ENCODE measurements around the gene EDARADD.
A peak's percentile ranks its signal among the peaks of the same experiment; 100 is the strongest.
"Not testable (repeated sequence)": the region's sequence is repeated elsewhere in the genome, so short reads cannot be mapped to it uniquely, and the experiment has no call there.

The EDARADD gene

DNA sequence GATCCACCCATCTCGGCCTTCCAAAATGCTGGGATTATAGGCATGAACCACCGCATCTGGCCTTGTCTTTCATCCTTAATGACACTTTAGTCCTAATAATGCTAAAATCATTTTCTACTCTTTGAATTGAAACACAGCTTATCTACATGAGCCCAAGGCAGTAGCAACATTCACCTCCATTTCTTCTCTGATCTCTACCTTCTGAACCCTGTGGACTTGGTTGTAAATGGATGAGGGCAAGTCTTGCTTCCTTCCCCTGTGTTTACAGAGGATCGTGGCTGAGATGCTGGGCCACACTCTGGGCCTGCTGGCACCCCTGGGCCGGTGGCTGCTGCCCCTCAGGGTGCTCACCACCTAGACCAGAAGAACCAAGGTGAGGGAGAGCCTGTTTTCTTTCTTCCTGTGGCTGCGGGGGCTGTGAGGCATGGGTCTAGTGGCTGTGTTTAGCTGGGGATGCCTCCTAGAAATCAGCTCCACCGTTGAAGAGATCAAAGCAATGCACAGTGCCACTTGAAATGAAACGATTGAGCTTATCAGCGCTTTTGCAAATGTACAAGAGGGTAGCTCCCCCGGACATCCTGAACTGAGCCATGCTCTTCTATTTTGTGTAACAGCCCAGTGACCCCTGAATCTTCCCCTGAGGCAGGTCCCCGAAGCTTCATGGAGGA, 97.5 kb downstream of the EDARADD start:
- no peak for DNase-seq

DNA sequence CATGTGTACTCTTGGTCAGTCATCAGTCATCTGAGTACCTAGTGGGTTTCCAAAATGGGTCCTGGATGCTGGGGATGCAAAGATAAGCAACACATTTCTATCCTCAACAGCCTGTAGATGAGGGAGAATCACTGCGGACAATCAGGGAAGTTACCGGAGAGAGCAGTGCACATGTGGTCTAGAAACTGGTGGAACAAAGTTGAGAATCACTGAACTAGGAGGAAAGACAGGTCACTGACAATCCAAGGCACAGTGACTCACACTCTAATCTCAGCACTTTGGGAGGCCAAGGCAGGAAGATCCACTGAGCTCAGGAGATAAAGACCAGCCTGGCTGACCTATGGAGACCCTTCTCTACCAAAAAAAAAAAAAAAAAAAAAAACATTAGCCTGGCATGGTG, 98.3 kb downstream of the EDARADD start:
- DNase-seq = no peak

DNA sequence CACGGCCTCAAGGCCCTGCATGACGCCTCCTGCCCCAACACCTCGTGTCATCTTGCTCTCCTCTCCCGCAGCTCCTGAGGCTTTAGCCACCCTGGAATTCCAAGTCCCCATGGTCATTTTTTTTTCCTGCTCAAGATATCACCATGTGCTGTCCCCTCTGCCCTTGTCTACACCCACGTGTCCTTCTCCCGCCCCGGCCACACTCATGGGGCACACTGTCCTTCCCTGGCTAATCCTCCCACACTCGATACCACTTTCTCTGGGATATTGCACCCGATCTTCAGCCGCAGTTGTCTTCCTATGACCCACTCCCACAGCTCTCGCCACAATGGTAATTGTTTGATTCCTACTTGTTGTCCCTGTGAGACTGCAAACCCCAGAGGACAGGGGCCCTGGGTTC, 100.0 kb downstream of the EDARADD start:
- no peak for DNase-seq

DNA sequence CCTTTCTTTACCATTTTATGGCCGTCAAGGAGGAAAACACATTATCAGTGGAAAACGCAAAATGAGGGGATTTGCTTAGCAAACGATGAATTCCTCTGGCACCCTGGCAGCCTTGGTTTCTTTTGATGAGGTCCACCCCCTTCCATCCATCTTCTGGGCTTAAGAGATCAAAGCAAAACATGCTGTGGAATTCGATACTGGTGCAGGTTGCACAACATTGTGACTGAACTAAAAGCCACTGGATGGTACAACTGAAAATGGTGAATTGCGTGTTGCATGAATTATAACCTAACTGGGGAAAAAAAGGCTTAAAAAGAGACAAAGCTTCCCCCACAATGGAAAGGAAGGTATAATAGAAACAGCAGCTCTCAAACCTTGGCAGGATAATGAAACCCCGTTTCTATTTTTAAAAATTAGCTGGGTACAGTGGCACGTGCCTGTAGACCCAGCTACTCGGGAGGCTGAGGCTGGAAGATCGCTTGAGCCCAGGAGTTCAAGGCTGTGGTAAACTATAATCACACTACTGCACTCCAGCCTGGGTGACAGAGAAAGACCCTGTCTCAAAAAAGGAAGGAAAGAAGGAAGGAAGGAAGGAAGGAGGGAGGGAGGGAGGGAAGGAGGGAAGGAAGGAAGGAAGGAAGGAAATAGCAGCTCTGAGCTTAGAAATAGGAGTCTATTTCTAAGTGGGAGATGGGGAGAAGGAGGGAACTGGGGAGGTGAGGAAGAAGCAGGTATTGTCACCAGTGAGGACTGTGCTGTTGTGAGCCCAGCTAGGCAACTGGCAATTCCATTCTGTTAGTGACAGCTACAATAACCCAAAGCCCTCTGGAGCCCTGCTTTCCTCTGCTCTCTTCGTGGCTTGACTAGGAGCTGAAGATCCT, 100.7 kb downstream of the EDARADD start:
- DNase-seq = no peak

DNA sequence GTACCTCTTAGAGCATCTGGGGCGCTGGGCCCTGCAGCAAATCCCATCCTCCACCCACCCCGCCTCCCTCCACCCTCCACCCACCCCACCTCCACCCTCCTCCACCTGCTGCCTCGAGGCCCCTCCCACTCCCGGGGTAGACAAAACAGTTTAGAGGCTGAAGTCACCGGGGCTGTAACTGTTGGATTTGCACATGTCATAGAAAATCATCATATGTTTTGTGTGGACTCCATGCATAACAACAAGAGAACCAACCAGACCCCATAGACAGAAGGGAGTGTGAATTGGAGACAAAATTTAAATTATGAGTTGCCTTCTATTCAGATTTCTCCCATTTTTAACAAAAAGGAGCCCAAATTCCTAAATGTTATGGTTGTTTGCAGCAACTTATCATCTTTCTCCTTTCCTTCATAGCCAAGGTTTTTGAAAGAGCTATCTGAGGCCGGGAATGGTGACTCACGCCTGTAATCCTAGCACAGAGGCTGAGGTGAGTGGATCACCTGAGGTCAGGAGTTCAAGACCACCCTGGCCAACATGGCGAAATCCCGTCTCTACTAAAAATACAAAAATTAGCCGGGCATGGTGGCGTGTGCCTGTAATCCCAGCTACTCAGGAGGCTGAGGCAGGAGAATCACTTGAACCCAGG, 101.5 kb downstream of the EDARADD start:
- peak; percentile 36 for DNase-seq

DNA sequence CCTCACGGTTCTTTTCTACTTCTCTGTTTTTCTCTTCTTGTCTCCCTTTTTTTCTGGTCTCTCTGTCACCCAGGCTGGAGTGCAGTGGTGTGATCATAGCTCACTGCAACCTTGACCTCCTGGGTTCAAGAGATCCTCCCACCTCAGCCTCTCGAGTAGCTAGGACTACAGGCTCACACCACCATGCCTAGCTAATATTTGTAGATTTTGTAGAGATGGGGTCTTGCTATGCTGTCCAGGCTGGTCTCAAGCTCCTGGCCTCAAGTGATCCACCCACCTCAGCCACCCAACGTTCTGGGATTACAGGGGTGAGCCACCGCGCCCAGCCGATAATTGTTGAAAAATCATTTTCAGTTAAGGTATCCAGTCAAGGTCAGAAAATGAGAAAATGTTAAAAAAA, 103.8 kb downstream of the EDARADD start:
- DNase-seq = no peak

DNA sequence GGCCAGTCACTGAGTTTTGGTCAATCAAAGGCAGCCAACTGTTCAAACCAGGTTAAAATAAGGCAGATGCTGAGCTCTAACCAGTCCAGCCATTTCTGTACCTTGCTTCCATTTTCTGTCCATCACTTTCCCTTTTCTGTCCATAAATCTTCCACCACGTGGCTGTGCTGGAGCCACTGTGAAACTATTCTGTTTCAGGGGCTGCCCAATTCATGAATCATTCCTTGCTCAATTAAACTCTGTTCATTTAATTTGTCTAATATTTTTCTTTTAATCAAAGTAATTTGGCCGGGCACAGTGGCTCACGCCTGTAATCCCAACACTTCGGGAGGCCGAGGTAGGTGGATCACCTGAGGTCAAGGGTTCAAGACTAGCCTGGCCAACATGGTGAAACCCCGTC, 107.0 kb downstream of the EDARADD start:
- no peak for DNase-seq

DNA sequence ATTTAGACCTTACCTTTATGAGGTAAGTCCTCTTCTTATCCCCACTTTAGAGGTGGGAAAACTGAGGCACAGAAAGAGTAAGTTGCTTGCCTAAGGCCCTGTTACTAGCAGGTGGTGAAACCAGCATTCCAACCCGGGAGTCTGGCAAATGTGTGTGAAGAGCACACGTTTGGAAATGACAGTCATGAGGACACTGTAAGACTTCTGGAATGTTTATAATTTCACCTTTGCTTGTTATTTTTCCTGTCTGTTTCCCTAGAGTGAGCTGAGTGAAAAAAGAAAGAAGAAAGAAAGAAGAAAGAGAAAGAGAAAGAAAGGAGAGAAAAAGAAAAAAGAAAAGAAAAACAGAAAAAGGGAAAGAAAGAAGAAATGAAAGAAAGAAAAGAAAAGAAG, 108.5 kb downstream of the EDARADD start:
- DNase-seq = no peak

DNA sequence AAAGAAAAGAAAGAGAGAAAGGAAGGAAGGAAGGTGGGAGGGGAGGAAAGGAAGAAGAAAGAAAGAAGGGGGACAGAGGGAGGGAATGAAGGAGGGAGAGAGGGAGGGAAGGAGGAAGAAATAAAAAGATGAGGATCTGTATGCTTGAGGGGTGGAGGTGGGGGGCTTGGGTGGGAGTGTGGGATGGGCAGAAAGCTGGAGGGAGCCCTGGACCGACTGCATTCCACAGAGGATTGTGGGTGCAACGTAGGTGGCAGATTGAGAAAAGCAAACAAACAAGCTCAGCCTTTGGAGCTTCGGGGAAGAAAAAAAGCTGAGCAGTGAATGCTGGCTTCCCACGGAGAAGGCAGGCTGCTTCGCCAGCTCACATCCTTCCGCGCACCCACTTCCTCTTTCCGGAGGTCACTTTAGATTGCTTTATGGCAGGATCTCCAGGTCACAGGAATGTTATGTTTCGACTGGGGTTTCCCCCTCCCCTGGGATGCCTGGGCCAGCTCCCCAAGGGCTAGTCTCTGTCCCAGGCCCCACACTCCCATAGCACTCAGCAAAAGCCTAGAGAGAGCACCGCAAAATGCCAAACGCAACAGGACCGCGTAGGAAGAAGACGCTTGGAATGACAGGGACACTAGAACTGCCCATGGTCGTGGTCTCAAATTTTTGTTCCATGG, 109.0 kb downstream of the EDARADD start:
- peak; percentile 33 for DNase-seq

DNA sequence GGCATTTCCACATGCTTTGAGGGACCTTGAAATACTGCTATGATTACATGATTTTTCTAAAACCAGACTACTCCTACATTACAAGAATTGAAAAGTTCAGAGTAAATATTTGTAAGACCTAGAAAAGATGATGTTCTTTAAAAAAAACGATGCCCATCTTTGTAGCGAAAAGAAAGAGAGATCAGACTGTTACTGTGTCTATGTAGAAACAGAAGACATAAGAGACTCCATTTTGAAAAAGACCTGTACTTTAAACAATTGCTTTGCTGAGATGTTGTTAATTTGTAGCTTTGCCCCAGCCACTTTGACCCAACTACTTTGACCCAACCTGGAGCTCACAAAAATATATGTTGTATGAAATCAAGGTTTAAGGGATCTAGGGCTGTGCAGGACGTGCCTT, 110.3 kb downstream of the EDARADD start:
- not testable (repeated sequence) for DNase-seq

DNA sequence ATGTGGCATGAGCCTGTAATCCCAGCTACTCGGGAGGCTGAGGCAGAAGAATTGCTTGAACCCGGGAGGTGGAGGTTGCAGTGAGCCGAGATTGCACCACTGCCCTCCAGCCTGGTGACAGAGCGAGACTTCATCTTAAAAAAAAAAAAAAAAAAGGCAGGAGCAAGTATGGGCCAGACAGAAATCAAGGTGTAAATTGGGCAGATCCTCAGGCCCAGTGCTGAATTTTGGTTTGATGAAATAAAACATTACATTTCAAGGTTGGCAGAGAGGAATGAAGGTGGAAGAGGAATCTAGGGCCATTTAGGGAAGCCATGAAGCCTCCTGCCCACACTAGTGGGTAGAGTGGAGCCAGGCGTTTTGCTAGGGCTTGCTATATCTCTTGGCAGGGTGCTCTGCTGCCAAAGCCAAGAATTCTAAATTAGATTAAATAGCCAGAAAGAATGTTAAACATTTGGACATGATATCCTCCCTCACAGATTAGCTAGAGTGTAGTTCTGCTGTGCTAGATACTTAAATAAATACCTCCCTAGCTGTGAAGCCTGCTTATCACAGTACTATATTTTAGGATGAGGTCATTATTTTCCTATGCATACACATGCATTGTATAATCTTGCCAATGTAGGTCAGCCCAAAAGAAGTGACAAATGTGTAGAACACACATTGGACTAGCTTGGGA, 113.1 kb downstream of the EDARADD start:
- DNase-seq = no peak

DNA sequence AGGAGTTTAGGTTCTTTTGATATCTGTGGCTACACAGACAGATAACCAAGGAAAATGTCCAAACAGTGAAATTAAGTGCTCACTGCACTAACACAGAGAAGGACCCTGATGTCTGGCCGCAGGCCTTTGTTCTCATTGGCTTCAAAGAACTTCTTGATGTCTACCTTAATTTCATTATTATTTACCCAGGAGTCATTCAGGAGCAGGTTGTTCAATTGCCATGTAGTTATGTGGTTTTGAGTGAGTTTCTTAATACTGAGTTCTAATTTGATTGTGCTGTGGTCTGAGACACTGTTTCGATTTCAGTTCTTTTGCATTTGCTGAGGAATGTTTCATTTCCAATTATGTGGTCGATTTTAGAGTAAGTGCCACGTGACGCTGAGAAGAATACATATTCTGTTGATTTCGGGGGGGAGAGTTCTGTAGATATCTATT, 114.5 kb downstream of the EDARADD start:
- DNase-seq = no peak

DNA sequence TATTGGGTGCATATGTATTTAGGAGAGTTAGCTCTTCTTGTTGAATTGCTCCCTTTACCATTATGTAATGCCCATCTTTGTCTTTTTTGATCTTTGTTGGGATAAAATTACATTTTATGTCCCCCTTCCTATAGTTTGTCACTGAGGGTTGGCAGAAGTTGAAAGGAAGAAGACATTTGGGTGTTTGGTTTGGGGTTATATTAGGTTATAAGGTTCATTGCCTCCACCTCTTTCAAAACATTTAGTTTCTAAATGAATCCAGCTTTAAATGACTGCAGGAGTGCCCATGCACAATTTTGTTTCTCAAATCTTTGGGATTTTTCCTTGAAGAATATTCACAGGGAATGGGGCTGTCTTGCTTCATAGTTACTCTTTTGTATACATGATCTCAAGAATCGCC, 115.1 kb downstream of the EDARADD start:
- DNase-seq = no peak

DNA sequence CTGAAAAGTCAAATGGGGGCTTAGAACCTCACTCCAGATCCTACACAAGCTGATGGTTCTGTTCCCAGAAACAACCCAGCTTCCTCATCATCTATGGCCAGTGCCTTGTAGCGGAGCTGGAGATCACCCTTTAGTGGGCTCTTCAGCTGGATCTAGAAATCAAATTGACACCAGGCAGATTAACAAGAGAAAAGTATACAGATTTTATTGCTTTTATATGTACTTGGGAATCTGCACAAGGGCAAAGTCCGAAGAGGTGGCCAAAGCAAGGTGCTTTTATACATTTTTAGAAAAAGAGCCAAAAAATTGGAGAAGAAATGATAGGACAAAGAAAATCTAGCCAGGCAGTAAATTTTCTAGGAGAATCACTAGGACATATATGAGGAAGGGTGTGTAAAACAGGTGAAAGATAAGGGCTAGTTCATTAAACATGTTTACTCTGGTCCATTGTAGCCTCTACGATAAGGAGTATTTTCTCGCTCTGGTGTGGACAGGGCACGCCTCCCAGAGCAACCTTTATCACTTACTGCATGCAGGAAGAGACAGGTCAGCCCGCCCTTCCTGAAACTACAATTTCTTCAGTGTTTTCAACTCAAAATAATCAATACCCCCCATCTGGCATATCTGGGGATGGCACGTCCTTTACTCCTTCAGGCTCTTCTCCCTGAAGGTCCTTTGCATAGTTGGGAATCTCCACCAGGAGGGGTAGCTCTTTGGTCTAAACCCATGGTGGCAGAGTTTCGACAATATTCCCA, 115.7 kb downstream of the EDARADD start:
- no peak for DNase-seq

DNA sequence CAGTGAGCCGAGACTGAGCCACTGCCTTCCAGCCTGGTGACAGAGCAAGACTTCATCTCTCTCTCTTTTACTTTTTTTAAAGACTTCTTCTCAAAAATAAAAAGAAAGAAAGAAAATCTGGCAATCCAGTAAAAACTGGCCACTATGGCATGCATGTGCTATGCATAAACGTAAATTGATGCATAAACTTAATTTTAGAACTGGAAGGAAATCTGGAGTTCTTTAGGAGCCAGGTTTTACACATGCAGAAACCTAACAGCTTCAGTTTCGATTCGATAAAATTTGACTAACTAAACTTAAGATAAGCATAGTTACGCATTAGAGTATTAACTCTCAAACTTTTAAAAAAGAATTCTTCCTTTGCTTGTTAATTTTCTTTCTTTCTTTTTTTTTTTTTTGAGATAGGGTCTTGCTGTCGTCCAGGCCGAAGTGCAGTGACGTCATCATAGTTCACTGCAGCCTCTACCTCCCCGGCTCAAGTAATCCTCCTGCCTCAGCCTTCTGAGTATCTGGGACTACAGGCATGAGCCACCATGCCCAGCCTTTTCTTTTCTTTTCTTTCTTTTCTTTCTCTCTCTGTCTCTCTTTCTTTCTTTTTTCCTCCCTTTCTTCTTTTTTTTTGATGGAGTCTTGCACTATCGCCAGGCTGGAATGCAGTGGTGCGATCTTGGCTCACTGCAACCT, 117.8 kb downstream of the EDARADD start:
- no peak for DNase-seq

DNA sequence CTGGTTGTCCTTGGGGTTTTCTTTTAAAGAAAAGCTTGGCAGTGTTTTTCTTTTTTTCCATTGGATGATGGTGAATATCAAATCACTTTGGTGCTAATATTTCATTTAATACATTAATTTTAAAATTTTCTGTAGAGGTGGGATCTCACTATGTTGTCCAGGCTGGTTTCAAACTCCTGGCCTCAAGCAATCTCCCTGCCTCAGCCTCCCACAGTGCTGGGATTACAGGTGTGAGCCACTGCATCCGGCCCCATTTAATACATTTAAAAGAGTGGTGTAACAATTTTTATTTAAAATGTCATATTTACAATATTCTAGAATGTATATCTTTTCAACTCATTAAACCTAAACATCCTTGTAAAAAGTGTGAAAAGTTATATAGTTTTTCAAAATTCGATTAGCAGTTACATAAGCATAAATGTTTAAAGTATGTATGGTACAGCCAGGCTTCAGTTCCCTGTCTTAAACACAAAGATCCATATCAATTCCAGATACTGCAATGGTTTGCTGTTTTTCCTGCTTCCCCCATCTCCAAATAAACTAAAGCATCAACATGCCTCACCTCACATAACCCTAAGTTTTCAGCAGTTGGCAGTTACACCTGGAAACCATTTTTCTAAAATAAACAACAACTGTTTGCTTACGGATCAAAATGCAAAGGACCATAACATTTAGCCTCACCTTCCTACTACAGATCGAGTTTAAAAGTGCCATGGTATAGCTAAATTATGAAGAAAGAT, 120.8 kb downstream of the EDARADD start:
- DNase-seq = peak; percentile 44

DNA sequence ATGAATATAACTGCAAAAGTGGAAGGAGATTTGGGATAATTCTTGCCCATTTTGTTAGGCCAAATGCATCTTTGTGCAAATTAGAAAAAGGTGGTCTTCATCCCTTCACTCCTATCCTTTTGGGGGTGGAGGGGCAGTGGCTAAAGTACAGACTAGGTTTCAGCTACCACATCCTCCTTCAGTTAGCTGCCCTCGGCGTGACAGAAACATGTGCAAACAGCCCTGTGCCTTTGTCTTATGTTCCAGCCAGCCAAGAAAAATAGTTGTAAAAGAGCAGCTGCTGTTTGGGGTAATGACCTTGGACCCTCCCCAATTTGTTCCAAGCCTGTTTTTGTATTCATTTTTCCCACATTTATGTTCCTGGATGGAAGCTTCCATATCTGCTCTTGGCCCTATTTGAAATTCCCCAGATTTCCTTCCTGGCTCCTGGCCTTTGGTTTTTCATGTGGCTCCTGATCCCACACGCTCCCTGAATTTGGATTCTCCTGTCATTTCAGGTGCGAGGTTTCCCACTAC, 121.4 kb downstream of the EDARADD start:
- peak; percentile 54 for DNase-seq

DNA sequence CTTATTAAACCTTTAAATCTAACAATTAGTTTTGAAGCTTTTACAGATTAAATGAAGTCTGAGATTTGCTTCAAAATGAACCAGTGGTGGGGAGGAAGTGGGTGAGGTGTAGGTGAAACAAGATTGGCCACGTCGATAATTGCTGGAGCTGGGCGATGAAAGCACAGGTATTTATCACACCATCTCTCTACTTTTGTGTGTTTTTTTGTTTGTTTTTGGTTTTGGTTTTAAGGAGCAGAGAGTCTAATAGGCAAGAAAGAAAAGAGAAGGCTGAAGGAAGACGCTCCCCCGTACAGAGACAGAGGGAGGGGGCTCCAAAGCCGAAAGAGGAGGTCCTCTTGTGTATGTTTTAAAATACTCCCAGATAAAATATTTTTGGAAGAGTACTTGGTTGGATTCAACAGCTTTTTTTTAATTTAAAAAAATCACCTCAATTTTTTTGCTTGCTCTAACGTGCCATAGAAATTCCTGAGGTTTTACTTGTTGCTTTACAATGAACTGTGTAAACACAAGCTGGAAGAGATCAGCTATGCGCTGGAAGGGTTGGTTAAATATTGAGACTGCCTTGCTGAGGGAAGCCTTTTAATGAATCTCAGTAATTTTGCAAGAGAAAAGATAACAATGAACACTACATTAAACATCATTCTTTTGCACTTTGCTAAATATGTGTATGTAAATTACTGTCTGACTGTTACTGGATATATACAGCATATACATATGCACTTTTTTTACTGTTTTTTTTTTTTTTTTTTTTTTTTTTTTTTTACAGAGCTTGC, 123.0 kb downstream of the EDARADD start:
- DNase-seq = no peak

DNA sequence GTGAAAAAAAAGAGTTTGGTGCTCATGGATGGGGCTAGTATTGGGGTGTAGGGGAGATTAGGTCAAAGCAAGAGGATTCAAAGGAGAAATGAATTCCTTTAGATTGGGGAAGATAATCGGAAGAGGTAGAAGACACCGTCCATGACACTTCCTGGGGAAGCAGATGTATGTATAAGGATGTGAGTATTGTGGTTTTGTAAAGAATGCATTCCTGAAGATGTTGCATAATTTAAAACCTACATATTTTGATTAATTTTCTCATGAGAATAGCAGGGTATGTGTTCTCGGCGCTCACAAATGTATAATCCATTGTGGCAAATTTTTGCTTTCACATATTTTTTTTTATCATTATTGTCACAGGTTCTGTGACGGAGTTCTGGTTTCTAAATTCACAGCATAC, 124.2 kb downstream of the EDARADD start:
- no peak for DNase-seq

Data from COR-L47 (cell line).